Naive thymus-derived CD4-positive, alpha-beta T cell (primary cell): Measurements from ENCODE around the gene RNF150. TPM values are rescaled to one million over a fixed set of nuclear protein-coding genes. Genes with fewer than 3 reads are reported as not detected.
"Not testable (repeated sequence)": the region's sequence is repeated elsewhere in the genome, so short reads cannot be mapped to it uniquely, and the experiment has no call there.

Source experiments
- ATAC-seq: fragments of 150-1000 bp; cut with Tn5 transposase; 2 replicates; pipeline ENCODE4 v1.10.0; 2021; ENCODE audit warnings: mild to moderate bottlenecking, moderate library complexity
- CTCF ChIA-PET: fragments of 350-600 bp; sonication (Branson Sonifier 250); formaldehyde crosslinking; loops from one replicate; lab custom pipeline; 2021; ENCODE audit warnings: antibody characterized with exemption; lab: Charles Lee
- POLR2A ChIA-PET: fragments of 350-600 bp; sonication (Branson Sonifier 250); formaldehyde crosslinking; loops from one replicate; lab custom pipeline; 2021; ENCODE audit warnings: antibody characterized with exemption, inconsistent platforms; lab: Charles Lee
- DNase-seq, 9 donors: peaks; one replicate each; pipeline versions ENCODE4 v3.0.0 to v3.0.0-alpha.2; 2020 to 2022; ENCODE audit warnings: mixed read lengths in 1 of 9
- H3K27ac ChIP-seq: one replicate; pipeline ENCODE4 v1.7.0; 2013; ENCODE audit warnings: mild to moderate bottlenecking, low read depth, low read length, moderate library complexity
- H3K27me3 ChIP-seq, 2 donors: one replicate each; pipeline ENCODE4 v1.7.0; 2013; ENCODE audit warnings: low read length in 2 of 2, mild to moderate bottlenecking in 2 of 2, moderate library complexity in 2 of 2; ENCODE audit not compliant: control insufficient read depth in 2 of 2, insufficient read depth in 2 of 2
- H3K36me3 ChIP-seq, 3 experiments: 1 replicate in 2 of 3; 2 replicates in 1 of 3; pipeline ENCODE4 v1.7.0; 2013; ENCODE audit warnings: low read length in 3 of 3, mild to moderate bottlenecking in 3 of 3, moderate library complexity in 1 of 3; ENCODE audit not compliant: insufficient read depth in 3 of 3, control insufficient read depth in 2 of 3
- H3K4me1 ChIP-seq, 2 donors: one replicate each; pipeline ENCODE4 v1.7.0; 2013; ENCODE audit warnings: low read length in 2 of 2, mild to moderate bottlenecking in 2 of 2, moderate library complexity in 1 of 2; ENCODE audit not compliant: control insufficient read depth in 2 of 2, insufficient read depth in 2 of 2
- H3K4me3 ChIP-seq: 2 replicates; pipeline ENCODE4 v1.7.0; 2013; ENCODE audit warnings: mild to moderate bottlenecking, low read length
- H3K9me3 ChIP-seq, 3 experiments: 1 replicate in 2 of 3; 2 replicates in 1 of 3; pipeline ENCODE4 v1.7.0; 2013; ENCODE audit warnings: low read length in 3 of 3; ENCODE audit not compliant: control insufficient read depth in 2 of 3
- H3K27ac Mint-ChIP-seq, 9 donors: one replicate each; pipeline ENCODE4 v1.8.0; 2020 to 2022; ENCODE audit warnings: mixed read lengths in 9 of 9, mild to moderate bottlenecking in 8 of 9, moderate library complexity in 5 of 9, inconsistent platforms in 2 of 9
- H3K27me3 Mint-ChIP-seq, 5 donors: one replicate each; pipeline ENCODE4 v1.8.0; 2021 to 2022; ENCODE audit warnings: mixed read lengths in 5 of 5, mild to moderate bottlenecking in 1 of 5
- H3K36me3 Mint-ChIP-seq, 5 donors: one replicate each; pipeline ENCODE4 v1.8.0; 2020 to 2022; ENCODE audit warnings: mixed read lengths in 5 of 5, mild to moderate bottlenecking in 3 of 5, inconsistent platforms in 1 of 5
- H3K4me1 Mint-ChIP-seq, 7 donors: one replicate each; pipeline ENCODE4 v1.8.0; 2020 to 2022; ENCODE audit warnings: mixed read lengths in 7 of 7, mild to moderate bottlenecking in 3 of 7, inconsistent platforms in 1 of 7
- H3K4me3 Mint-ChIP-seq, 10 donors: one replicate each; pipeline ENCODE4 v1.8.0; 2020 to 2022; ENCODE audit warnings: mild to moderate bottlenecking in 10 of 10, mixed read lengths in 10 of 10, moderate library complexity in 6 of 10, inconsistent platforms in 2 of 10
- H3K9me3 Mint-ChIP-seq, 11 donors: one replicate each; pipeline ENCODE4 v1.8.0; 2020 to 2022; ENCODE audit warnings: mixed read lengths in 11 of 11, mild to moderate bottlenecking in 4 of 11, inconsistent platforms in 1 of 11, moderate library complexity in 1 of 11
- intact Hi-C, 2 donors: fragments of 100-400 bp; cut with micrococcal nuclease; formaldehyde crosslinking; loops; one replicate each; pipeline ENCODE4 v1.15.1; 2023
- polyA plus RNA-seq, 2 donors: library from polyadenylated mRNA; unstranded; fragments of 300-500 nt; fragmentation: Illumina TruSeq; gene quantifications; one replicate each; pipeline ENCODE4 v1.2.3, GENCODE V29; 2021
- total RNA-seq, 6 experiments: library from RNA in 5 of 6; stranded (reverse) in 5 of 6; gene quantifications; 1 replicate in 5 of 6; 2 replicates in 1 of 6; pipeline ENCODE4 v1.2.3 and lab custom pipeline; 2021 to 2026

Gene RNF150
- total and polyA plus RNA-seq, 7 experiments from 2014 or later = 0.02 TPM; not detected in 6

DNA sequence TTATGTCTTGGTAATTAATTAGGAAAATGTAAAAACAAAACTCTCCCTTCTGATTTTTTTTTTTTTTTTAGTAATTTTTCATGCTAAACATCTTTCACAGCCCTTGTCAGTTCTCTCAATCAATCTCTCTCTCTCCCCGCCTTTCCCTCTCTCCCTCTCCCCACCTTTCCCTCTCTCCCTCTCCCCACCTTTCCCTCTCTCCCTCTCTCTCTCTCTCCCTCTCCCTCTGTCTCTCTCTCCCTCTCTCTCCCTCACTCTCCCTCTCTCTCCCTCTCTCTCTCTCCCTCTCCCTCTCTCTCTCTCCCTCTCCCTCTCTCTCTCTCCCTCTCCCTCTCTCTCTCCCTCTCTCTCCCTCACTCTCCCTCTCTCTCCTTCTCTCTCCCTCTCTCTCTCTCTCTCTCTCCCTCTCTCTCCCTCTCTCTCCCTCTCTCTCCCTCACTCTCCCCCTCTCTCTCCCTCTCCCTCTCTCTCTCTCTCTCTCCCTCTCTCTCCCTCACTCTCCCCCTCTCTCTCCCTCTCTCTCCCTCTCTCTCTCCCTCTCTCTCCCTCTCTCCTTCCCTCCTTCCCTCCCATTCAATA is 322.6 kb downstream of the RNF150 start:
- H3K27ac ChIP-seq, H3K27me3 ChIP-seq, DNase-seq, H3K9me3 Mint-ChIP-seq, H3K36me3 ChIP-seq, H3K4me1 Mint-ChIP-seq, H3K4me1 ChIP-seq, H3K4me3 Mint-ChIP-seq, intact Hi-C loops, H3K27ac Mint-ChIP-seq, H3K36me3 Mint-ChIP-seq, POLR2A ChIA-PET, H3K4me3 ChIP-seq, ATAC-seq, H3K9me3 ChIP-seq, CTCF ChIA-PET: not testable (repeated sequence)
- H3K27me3 Mint-ChIP-seq = peaks cover 6 to 33% (median 27%) of the 10 kb centered on the region in 5 donors

Other genes with a start within 250 kb of the RNF150 start
- gene ZNF330, start 87.4 kb upstream of the RNF150 start, total RNA-seq = 10 to 100 TPM; 31.7 to 44.7 (median 41.0) TPM
- 10 to 100 TPM; 24.9 to 47.2 TPM for gene ZNF330, start 87.4 kb upstream of the RNF150 start, polyA plus RNA-seq